Karpas-422 (cell line): ENCODE measurements around the gene KRTAP2-2. TPM values are rescaled to one million over a fixed set of nuclear protein-coding genes. Genes with fewer than 3 reads are reported as not detected.
"Not testable (repeated sequence)": the region's sequence is repeated elsewhere in the genome, so short reads cannot be mapped to it uniquely, and the experiment has no call there.

Experiments used
- DNase-seq: peaks from one replicate; pipeline ENCODE4 v3.0.0-alpha.2; 2015
- H2AFZ ChIP-seq: fragments of 200-600 bp; sonication (generic); 2 replicates; pipeline ENCODE4 v1.6.1; 2014; ENCODE audit warnings: antibody characterized with exemption, low read length, mixed read lengths
- H3K27ac ChIP-seq: fragments of 200-600 bp; sonication (generic); 2 replicates; pipeline ENCODE4 v1.5.1; 2014; ENCODE audit warnings: mild to moderate bottlenecking, low read length, moderate library complexity
- H3K27me3 ChIP-seq: fragments of 200-600 bp; sonication (generic); 2 replicates; pipeline ENCODE4 v1.6.1; 2014; ENCODE audit warnings: low read length, mixed read lengths
- H3K36me3 ChIP-seq: fragments of 200-600 bp; sonication (generic); 2 replicates; pipeline ENCODE4 v1.6.1; 2014; ENCODE audit warnings: low read length, mixed read lengths; ENCODE audit not compliant: insufficient read depth
- H3K4me1 ChIP-seq: fragments of 200-600 bp; sonication (generic); 2 replicates; pipeline ENCODE4 v1.6.1; 2014; ENCODE audit warnings: mild to moderate bottlenecking, low read length, mixed read lengths
- H3K4me2 ChIP-seq: fragments of 200-600 bp; sonication (generic); 2 replicates; pipeline ENCODE4 v1.6.1; 2014; ENCODE audit warnings: low read length, low read depth, mild to moderate bottlenecking; ENCODE audit not compliant: poor library complexity, severe bottlenecking
- H3K4me3 ChIP-seq: fragments of 200-600 bp; sonication (generic); 2 replicates; pipeline ENCODE4 v1.5.1; 2014; ENCODE audit warnings: mild to moderate bottlenecking, antibody characterized with exemption, low read length, mixed read lengths
- H3K79me2 ChIP-seq: fragments of 200-600 bp; sonication (generic); 2 replicates; pipeline ENCODE4 v1.6.1; 2014; ENCODE audit warnings: mild to moderate bottlenecking, low read length, mixed read lengths
- H3K9ac ChIP-seq: fragments of 200-600 bp; sonication (generic); 2 replicates; pipeline ENCODE4 v1.6.0; 2014; ENCODE audit warnings: low read length
- H3K9me2 ChIP-seq: fragments of 200-600 bp; sonication (generic), shearing (Covaris generic); replicated peaks from 2 replicates; pipeline ENCODE4 v1.6.0; 2014; ENCODE audit warnings: mild to moderate bottlenecking, low read length, moderate library complexity; ENCODE audit not compliant: insufficient read depth
- H3K9me3 ChIP-seq: fragments of 300-700, 200-600 bp; sonication (generic); 2 replicates; pipeline ENCODE4 v1.6.1; 2014; ENCODE audit warnings: low read length, mixed read lengths
- H4K20me1 ChIP-seq: fragments of 200-600 bp; sonication (generic); 2 replicates; pipeline ENCODE4 v1.6.1; 2014; ENCODE audit warnings: mild to moderate bottlenecking, antibody characterized with exemption, low read length, low read depth; ENCODE audit not compliant: insufficient read depth
- total RNA-seq: library from RNA; depleted of rRNA; stranded (reverse); fragments of >200 nt; shearing (Covaris generic); gene quantifications from 2 replicates; pipeline ENCODE4 v1.2.3, GENCODE V29; 2014; ENCODE audit warnings: low replicate concordance; rRNA removed

The KRTAP2-2 gene
- not detected in 2 replicates for total RNA-seq

- not testable (repeated sequence) for DNase-seq, H3K36me3 ChIP-seq, H2AFZ ChIP-seq, H3K9me2 ChIP-seq, H4K20me1 ChIP-seq, H3K4me3 ChIP-seq, H3K4me2 ChIP-seq, H3K4me1 ChIP-seq, H3K27me3 ChIP-seq, H3K9ac ChIP-seq, H3K9me3 ChIP-seq, H3K79me2 ChIP-seq, H3K27ac ChIP-seq
Observed at GRCh38 chr17:41055130-41055529, at the start of gene KRTAP2-2. KRTAP2-2 (minus strand) TSS chr17:41055230; CDS start chr17:41055211, 19 bp downstream.

GRCh38 chr17:41104386-41105038 lies 49.5 kb upstream of the KRTAP2-2 start:
- H3K9me3 ChIP-seq, H3K4me1 ChIP-seq, H3K36me3 ChIP-seq, DNase-seq, H3K27me3 ChIP-seq, H3K9ac ChIP-seq, H3K9me2 ChIP-seq, H3K4me3 ChIP-seq, H3K79me2 ChIP-seq, H4K20me1 ChIP-seq, H2AFZ ChIP-seq, H3K4me2 ChIP-seq, H3K27ac ChIP-seq: not testable (repeated sequence)

- Histone ChIP-seq H3K79me2 (no peaks in the 10 kb centered on the region), H3K9ac (no peak overlapping the region), H3K36me3 (no peaks in the 10 kb centered on the region), H3K27me3 (no peaks in the 10 kb centered on the region), H2AFZ (no peak overlapping the region), H4K20me1 (no peaks in the 10 kb centered on the region), H3K9me2 (no peaks in the 10 kb centered on the region), H3K27ac (no peak overlapping the region), H3K4me2 (no peak overlapping the region), H3K9me3 (no peaks in the 10 kb centered on the region), H3K4me1 (no peaks in the 10 kb centered on the region), H3K4me3 (no peak overlapping the region)
- no peak for DNase-seq
Observed at GRCh38 chr17:41103896-41104295, 48.9 kb upstream of the KRTAP2-2 start.

- Histone ChIP-seq H3K27ac (no peak within 1 kb of the TSS), H3K36me3 (no peaks in the 10 kb centered on the region), H4K20me1 (no peaks in the 10 kb centered on the region), H3K4me1 (no peaks in the 10 kb centered on the region), H3K4me2 (no peak within 1 kb of the TSS), H3K79me2 (no peaks in the 10 kb centered on the region), H3K27me3 (no peaks in the 10 kb centered on the region), H3K9me2 (no peaks in the 10 kb centered on the region), H2AFZ (no peak within 1 kb of the TSS), H3K9ac (no peak within 1 kb of the TSS), H3K4me3 (no peak within 1 kb of the TSS), H3K9me3 (no peaks in the 10 kb centered on the region)
- DNase-seq: no peak
Observed at GRCh38 chr17:41101586-41102259, 46.7 kb upstream of the KRTAP2-2 start, which contains the start of gene KRTAP4-16. KRTAP4-16 (minus strand) TSS chr17:41102209; CDS start chr17:41102209, 0 bp downstream.

- H3K27me3 ChIP-seq, H4K20me1 ChIP-seq, H2AFZ ChIP-seq, H3K9me3 ChIP-seq, H3K9me2 ChIP-seq, H3K4me2 ChIP-seq, H3K9ac ChIP-seq, H3K79me2 ChIP-seq, H3K4me3 ChIP-seq, H3K27ac ChIP-seq, H3K4me1 ChIP-seq, H3K36me3 ChIP-seq, DNase-seq: not testable (repeated sequence)
Observed at GRCh38 chr17:41099682-41100480, 44.9 kb upstream of the KRTAP2-2 start.

GRCh38 chr17:41098481-41098880 lies 43.5 kb upstream of the KRTAP2-2 start:
- H3K9me2 ChIP-seq: no peaks in the 10 kb centered on the region
- no peak overlapping the region for H2AFZ ChIP-seq
- no peaks in the 10 kb centered on the region for H3K4me1 ChIP-seq
- no peaks in the 10 kb centered on the region for H3K27me3 ChIP-seq
- H3K4me3 ChIP-seq: no peak overlapping the region
- no peak overlapping the region for H3K9ac ChIP-seq
- no peak overlapping the region for H3K27ac ChIP-seq
- no peaks in the 10 kb centered on the region for H3K79me2 ChIP-seq
- no peaks in the 10 kb centered on the region for H3K9me3 ChIP-seq
- H3K4me2 ChIP-seq: no peak overlapping the region
- no peaks in the 10 kb centered on the region for H4K20me1 ChIP-seq
- no peaks in the 10 kb centered on the region for H3K36me3 ChIP-seq
- no peak for DNase-seq

- no peak for DNase-seq
- Histone ChIP-seq H2AFZ (no peak within 1 kb of the TSS), H3K9me2 (no peaks in the 10 kb centered on the region), H3K9me3 (no peaks in the 10 kb centered on the region), H4K20me1 (no peaks in the 10 kb centered on the region), H3K27me3 (no peaks in the 10 kb centered on the region), H3K4me3 (no peak within 1 kb of the TSS), H3K9ac (no peak within 1 kb of the TSS), H3K79me2 (no peaks in the 10 kb centered on the region), H3K4me2 (no peak within 1 kb of the TSS), H3K4me1 (no peaks in the 10 kb centered on the region), H3K27ac (no peak within 1 kb of the TSS), H3K36me3 (no peaks in the 10 kb centered on the region)
Observed at GRCh38 chr17:41098042-41098441, 43.0 kb upstream of the KRTAP2-2 start, which contains the start of gene KRTAP4-8. KRTAP4-8 (minus strand) TSS chr17:41098142; CDS start chr17:41098084, 58 bp downstream.

- Histone ChIP-seq H3K9me2 (no peaks in the 10 kb centered on the region), H3K36me3 (no peaks in the 10 kb centered on the region), H3K9me3 (no peaks in the 10 kb centered on the region), H3K4me2 (no peak overlapping the region), H3K4me1 (no peaks in the 10 kb centered on the region), H3K4me3 (no peak overlapping the region), H3K9ac (no peak overlapping the region), H3K27me3 (no peaks in the 10 kb centered on the region), H4K20me1 (no peaks in the 10 kb centered on the region), H3K27ac (no peak overlapping the region), H2AFZ (no peak overlapping the region), H3K79me2 (no peaks in the 10 kb centered on the region)
- no peak for DNase-seq
Observed at GRCh38 chr17:41096055-41096454, 41.0 kb upstream of the KRTAP2-2 start.
